ENCODE data around the gene ALOX5. TPM values are rescaled to one million over a fixed set of nuclear protein-coding genes. Genes with fewer than 3 reads are reported as not detected.

Gene ALOX5
- total RNA-seq, 1 donor from 2014 or later = 1.6 TPM

DNA sequence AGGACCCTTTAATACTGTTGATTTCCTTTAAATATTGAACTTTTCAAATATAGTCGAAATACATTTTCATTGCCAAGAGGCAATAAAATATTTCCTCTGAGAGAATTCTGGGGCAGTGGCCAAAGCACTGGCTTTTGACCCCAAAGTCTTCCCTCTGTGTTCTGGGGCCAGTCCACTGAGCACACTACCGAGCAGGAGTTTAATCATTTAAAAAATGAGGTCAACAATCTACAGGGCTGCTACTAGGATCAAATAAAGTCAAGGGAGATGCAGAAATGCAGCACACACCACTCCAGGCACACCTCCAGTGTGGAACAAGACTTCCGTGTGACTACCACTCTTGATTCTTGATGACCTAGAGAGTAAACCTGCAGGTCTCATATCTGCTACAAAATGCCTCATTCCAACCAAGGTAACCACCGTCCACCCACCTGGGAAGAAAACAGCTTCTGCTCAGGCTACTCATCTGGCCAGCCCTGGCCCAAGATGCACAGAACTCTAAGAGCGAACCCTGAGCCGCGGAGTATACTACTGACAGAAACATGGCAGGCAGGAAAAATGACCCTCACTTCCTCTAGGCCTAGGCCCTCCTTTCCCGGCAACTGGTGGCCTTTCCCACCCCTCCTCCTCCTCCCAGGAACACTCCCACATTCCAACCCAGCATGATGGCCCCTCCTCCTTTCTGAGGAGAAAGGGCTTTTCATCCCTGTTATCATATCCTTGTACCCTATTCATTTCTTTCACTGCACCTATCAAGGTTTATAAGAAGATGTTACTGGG lies 97.7 kb downstream of the ALOX5 start:
- no peaks in the 10 kb centered on the region for H3F3A ChIP-seq (ENCODE audit: low read depth)
- H3K79me2 ChIP-seq (ENCODE audit: low read depth) = peaks cover 6% of the 10 kb centered on the region
- H3K4me3 ChIP-seq = no peak overlapping the region
- H3K4me2 ChIP-seq = peak overlapping the region; percentile 17
- no peaks in the 10 kb centered on the region for H3K9me3 ChIP-seq (ENCODE audit: low read depth)
- no peak for TF ChIP-seq EZH2phosphoT487 (IDR thresholded peaks at IDR 0.05)
- no peak for TF ChIP-seq EZH2 (IDR thresholded peaks at IDR 0.05)
- TF ChIP-seq, protein P1, sequence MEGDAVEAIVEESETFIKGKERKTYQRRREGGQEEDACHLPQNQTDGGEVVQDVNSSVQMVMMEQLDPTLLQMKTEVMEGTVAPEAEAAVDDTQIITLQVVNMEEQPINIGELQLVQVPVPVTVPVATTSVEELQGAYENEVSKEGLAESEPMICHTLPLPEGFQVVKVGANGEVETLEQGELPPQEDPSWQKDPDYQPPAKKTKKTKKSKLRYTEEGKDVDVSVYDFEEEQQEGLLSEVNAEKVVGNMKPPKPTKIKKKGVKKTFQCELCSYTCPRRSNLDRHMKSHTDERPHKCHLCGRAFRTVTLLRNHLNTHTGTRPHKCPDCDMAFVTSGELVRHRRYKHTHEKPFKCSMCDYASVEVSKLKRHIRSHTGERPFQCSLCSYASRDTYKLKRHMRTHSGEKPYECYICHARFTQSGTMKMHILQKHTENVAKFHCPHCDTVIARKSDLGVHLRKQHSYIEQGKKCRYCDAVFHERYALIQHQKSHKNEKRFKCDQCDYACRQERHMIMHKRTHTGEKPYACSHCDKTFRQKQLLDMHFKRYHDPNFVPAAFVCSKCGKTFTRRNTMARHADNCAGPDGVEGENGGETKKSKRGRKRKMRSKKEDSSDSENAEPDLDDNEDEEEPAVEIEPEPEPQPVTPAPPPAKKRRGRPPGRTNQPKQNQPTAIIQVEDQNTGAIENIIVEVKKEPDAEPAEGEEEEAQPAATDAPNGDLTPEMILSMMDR (IDR thresholded peaks at IDR 0.05) = no peak
- Mint-ChIP-seq H3K27ac (no peak overlapping the region), H3K36me3 (peaks cover 3% of the 10 kb centered on the region), H3K9me3 (peaks cover 7% of the 10 kb centered on the region), H3K4me3 (no peak overlapping the region), H3K27me3 (ENCODE audit: insufficient read depth, low read depth) (peaks cover 3% of the 10 kb centered on the region), H3K4me1 (peaks cover 16% of the 10 kb centered on the region)
- no peak overlapping the region for H2AFZ ChIP-seq (replicated peaks)
- no peaks in the 10 kb centered on the region for H3K27me3 ChIP-seq
- no peak overlapping the region for H3K27ac ChIP-seq
- H3K9ac ChIP-seq = no peak overlapping the region
- no peaks in the 10 kb centered on the region for H3K36me3 ChIP-seq
- DNase-seq (ENCODE audit: low spot score) = peak; percentile 49
- H4K20me1 ChIP-seq (ENCODE audit: low read depth) = no peaks in the 10 kb centered on the region
- peaks cover 30% of the 10 kb centered on the region for H3K4me1 ChIP-seq

DNA sequence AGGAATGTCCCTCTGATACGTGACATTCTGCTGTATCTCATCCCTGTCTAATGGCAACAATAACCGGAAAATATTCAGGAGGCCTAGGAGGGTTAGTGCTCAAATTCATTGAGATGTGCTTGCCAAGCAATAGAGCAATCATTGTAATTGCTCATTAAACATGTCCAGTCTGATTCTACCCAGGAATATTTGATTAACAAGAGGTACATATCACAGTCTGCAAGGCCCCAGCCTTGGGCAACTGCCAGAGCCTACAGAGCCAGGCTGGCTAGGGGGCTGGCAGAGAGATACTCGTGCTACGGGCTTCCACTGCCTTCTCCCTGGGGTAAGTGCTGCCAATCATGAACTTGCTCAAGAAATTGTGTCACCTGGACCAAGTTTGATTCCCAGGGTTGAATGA lies 99.1 kb downstream of the ALOX5 start:
- H3K27ac Mint-ChIP-seq = no peak overlapping the region
- no peak overlapping the region for H3K4me3 ChIP-seq
- no peak for DNase-seq (ENCODE audit: low spot score)
- peaks cover 26% of the 10 kb centered on the region for H3K4me1 ChIP-seq
- H3K4me2 ChIP-seq = no peak overlapping the region
- H2AFZ ChIP-seq (replicated peaks) = no peak overlapping the region
- no peak overlapping the region for H3K27ac ChIP-seq
- peaks cover 15% of the 10 kb centered on the region for H3K4me1 Mint-ChIP-seq
- H3K9me3 ChIP-seq (ENCODE audit: low read depth) = no peaks in the 10 kb centered on the region
- H3K9me3 Mint-ChIP-seq = peaks cover 16% of the 10 kb centered on the region
- H3K79me2 ChIP-seq (ENCODE audit: low read depth) = peaks cover 6% of the 10 kb centered on the region
- H4K20me1 ChIP-seq (ENCODE audit: low read depth) = no peaks in the 10 kb centered on the region
- H3K36me3 ChIP-seq = no peaks in the 10 kb centered on the region
- no peaks in the 10 kb centered on the region for H3F3A ChIP-seq (ENCODE audit: low read depth)
- TF ChIP-seq, protein P1 (IDR thresholded peaks at IDR 0.05) = no peak
- TF ChIP-seq EZH2 (IDR thresholded peaks at IDR 0.05) (no peak), EZH2phosphoT487 (IDR thresholded peaks at IDR 0.05) (no peak)
- H3K27me3 Mint-ChIP-seq (ENCODE audit: insufficient read depth, low read depth) = peaks cover 3% of the 10 kb centered on the region
- H3K9ac ChIP-seq = no peak overlapping the region
- peaks cover 4% of the 10 kb centered on the region for H3K36me3 Mint-ChIP-seq
- H3K4me3 Mint-ChIP-seq = no peak overlapping the region
- no peaks in the 10 kb centered on the region for H3K27me3 ChIP-seq

DNA sequence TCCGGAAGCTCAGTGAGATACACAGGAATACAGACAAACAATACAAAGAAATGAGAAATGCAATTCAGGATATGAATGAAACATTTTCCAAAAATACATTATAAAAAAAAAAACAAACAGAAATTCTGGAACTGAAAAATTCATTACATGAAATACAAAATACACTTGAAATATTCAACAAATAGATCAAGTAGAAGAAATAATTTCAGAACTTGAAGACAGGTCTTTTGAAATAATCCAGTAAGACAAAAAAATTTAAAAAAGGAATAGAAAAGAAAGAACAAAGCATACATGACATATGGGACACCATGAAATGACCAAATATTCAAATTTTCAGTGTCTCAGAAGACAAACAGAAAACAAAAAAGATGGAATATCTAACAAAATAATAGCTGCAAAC lies 102.5 kb downstream of the ALOX5 start:
- Histone ChIP-seq H3F3A (ENCODE audit: low read depth) (no peaks in the 10 kb centered on the region), H2AFZ (replicated peaks) (no peak overlapping the region), H3K4me3 (no peak overlapping the region), H3K9ac (no peak overlapping the region), H3K27me3 (no peaks in the 10 kb centered on the region), H3K9me3 (ENCODE audit: low read depth) (no peaks in the 10 kb centered on the region), H3K4me2 (no peak overlapping the region), H3K4me1 (peaks cover 10% of the 10 kb centered on the region), H4K20me1 (ENCODE audit: low read depth) (no peaks in the 10 kb centered on the region), H3K36me3 (no peaks in the 10 kb centered on the region), H3K79me2 (ENCODE audit: low read depth) (peaks cover under 1% of the 10 kb centered on the region), H3K27ac (no peak overlapping the region)
- peaks cover 30% of the 10 kb centered on the region for H3K9me3 Mint-ChIP-seq
- H3K4me1 Mint-ChIP-seq = peaks cover 10% of the 10 kb centered on the region
- no peak overlapping the region for H3K4me3 Mint-ChIP-seq
- TF ChIP-seq, protein P1 (IDR thresholded peaks at IDR 0.05) = no peak
- TF ChIP-seq EZH2phosphoT487 (IDR thresholded peaks at IDR 0.05) (no peak), EZH2 (IDR thresholded peaks at IDR 0.05) (no peak)
- no peak for DNase-seq (ENCODE audit: low spot score)
- no peak overlapping the region for H3K27ac Mint-ChIP-seq
- peaks cover 3% of the 10 kb centered on the region for H3K27me3 Mint-ChIP-seq (ENCODE audit: insufficient read depth, low read depth)
- H3K36me3 Mint-ChIP-seq = peaks cover 5% of the 10 kb centered on the region
